SU-DHL-6 (cell line): ENCODE measurements around the gene IGF2R.

Source experiments
- EZH2phosphoT487 ChIP-seq: fragments of 200-600 bp; sonication (generic), shearing (Covaris generic); conservative IDR thresholded peaks from 2 replicates; pipeline ENCODE4 v1.6.1; 2018; ENCODE audit warnings: mild to moderate bottlenecking, antibody characterized with exemption, low read length, moderate library complexity, mixed read lengths
- TF ChIP-seq, protein P1 (sequence below): fragments of 200-600 bp; sonication (generic); IDR thresholded peaks from one replicate; pipeline ENCODE4 v1.5.1; 2017; ENCODE audit warnings: antibody characterized with exemption, mild to moderate bottlenecking, low read length, moderate library complexity; ENCODE audit not compliant: insufficient read depth, poor library complexity, severe bottlenecking

DNA sequence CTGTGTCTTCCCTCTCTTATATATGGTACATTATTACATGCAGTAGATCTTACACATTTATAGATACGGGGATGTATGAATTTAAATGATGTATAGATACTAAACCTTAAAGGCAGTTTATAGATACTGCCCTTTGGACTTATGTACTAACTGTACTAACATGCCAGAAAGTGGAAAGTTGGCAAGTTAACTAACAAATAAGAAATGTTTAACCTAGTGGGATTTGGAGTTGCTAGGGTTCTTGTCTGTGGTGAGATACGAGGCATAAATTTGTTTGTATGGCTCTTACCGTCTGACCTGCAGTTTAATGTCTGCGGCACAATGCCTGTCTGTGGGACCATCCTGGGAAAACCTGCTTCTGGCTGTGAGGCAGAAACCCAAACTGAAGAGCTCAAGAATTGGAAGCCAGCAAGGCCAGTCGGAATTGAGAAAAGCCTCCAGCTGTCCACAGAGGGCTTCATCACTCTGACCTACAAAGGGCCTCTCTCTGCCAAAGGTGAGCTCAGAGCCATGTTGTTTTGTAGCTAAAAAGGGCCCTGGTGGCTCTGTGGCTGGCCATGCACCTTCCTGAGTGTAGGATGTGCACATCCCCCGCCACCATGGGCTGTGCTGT, 89.8 kb downstream of the IGF2R start:
- TF ChIP-seq, protein P1, sequence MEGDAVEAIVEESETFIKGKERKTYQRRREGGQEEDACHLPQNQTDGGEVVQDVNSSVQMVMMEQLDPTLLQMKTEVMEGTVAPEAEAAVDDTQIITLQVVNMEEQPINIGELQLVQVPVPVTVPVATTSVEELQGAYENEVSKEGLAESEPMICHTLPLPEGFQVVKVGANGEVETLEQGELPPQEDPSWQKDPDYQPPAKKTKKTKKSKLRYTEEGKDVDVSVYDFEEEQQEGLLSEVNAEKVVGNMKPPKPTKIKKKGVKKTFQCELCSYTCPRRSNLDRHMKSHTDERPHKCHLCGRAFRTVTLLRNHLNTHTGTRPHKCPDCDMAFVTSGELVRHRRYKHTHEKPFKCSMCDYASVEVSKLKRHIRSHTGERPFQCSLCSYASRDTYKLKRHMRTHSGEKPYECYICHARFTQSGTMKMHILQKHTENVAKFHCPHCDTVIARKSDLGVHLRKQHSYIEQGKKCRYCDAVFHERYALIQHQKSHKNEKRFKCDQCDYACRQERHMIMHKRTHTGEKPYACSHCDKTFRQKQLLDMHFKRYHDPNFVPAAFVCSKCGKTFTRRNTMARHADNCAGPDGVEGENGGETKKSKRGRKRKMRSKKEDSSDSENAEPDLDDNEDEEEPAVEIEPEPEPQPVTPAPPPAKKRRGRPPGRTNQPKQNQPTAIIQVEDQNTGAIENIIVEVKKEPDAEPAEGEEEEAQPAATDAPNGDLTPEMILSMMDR, result no peak
- TF ChIP-seq EZH2phosphoT487, result no peak
